ENCODE data around the gene FOXL1.
"Not testable (repeated sequence)": the region's sequence is repeated elsewhere in the genome, so short reads cannot be mapped to it uniquely, and the experiment has no call there.

Gene FOXL1

GRCh38 chr16:86581458-86581857 lies 3.1 kb downstream of the FOXL1 start:
- no peak for DNase-seq

DNA sequence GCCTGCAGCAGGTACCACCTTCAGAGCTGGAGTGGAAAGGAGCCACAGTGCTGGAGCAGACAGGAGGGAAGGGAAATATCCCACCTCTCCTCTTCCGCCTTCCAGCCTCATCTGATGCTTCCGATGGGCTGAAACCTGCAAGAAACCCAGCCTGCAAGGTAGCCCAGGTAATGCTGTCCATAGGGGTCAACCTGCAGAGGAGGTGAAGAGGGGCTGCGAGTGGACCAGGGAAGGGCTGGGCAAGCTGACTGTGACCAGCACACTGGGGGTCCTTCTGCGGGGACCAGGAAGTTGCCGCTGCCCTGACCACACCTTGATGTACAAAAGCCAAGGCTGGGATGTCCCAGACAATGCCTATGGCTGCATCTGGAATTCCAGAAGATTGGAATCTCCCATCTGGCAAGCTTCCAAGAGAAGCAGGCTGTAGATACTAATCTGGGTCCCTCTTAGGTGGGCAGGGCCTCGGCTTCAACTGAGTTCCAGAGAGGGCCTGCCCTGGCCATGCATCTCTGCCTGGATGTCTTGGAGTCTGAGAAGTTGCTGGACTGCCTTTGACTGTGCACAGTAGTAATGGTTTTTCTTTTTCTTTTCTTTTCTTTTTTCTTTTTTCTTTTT lies 5.8 kb downstream of the FOXL1 start:
- no peak for DNase-seq

DNA sequence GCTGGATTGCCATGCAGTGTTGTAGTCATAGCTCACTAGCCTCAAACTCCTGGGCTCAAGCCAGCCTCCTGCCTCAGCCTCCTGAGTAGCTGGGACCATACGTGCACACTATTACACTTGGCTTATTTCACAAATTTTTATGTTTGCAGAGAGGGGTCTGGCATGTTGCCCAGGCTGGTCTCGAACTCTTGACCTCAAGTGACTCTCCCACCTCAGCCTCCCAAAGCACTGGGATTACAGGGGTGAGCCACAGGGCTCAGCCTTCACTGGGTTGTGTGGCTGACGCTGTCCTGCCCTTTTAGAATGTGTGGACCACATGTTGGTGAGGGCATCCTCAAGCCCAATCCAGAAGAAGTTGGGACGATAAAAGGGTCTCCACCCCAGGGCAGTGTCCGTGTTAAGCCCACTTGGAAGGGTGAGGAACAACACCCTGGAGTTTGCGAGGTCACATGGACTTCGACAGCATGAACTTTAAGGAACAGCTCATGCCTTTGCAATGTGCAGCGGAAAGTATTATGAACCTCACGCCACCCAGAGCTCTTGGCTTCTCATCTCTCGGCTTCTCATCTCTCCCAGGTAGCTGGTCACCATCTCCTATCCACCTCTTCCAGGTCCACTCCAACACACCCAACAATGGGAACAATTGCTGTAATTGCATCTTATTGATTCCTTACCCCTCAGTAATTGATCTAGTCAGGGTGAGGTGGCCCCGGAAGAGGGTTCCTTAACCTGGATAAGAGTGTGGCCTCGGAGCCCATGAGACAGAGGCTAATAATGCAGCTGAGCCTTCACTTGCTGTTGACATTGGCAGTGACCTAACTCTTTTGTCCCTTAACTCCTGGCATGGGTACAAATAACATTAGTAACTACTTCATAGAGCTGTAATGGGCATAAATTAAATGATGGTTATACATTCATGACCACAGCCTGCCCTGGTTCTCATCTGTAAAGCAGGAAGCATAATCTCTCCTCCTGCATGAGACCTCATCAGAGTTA lies 6.7 kb downstream of the FOXL1 start:
- DNase-seq: no peak

- DNase-seq: no peak
Measured at GRCh38 chr16:86585821-86586611, 7.7 kb downstream of the FOXL1 start.

DNA sequence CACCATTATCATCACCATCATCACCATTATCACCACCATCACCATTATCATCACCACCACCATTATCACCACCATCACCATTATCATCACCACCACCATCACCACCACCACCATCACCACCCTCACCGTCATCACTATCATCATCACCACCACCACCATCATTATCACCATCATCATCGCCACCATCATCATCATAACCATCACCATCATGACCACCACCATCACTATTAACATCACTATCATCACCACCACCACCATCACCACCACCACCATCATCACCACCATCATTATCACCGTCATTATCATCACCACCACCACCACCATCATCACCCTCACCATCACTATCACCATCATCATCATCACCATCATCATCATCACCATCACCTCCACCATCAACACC lies 9.1 kb downstream of the FOXL1 start:
- no peak for DNase-seq

DNA sequence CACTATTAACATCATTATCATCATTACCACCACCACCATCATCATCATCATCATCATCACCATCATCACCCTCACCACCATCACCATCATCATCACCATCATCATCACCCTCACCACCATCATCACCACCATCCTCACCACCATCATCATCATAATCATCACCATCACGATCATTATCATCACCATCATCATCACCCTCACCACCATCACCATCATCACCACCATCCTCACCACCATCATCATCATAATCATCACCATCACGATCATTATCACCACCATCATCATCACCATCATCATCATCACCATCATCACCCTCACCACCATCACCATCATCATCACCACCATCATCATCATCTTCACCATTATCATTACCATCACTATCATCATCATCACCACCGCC lies 9.6 kb downstream of the FOXL1 start:
- DNase-seq: not testable (repeated sequence)

GRCh38 chr16:86590501-86591144 lies 12.3 kb downstream of the FOXL1 start:
- no peak for DNase-seq

- no peak for DNase-seq
Measured at GRCh38 chr16:86591270-86591669, 12.9 kb downstream of the FOXL1 start.

DNA sequence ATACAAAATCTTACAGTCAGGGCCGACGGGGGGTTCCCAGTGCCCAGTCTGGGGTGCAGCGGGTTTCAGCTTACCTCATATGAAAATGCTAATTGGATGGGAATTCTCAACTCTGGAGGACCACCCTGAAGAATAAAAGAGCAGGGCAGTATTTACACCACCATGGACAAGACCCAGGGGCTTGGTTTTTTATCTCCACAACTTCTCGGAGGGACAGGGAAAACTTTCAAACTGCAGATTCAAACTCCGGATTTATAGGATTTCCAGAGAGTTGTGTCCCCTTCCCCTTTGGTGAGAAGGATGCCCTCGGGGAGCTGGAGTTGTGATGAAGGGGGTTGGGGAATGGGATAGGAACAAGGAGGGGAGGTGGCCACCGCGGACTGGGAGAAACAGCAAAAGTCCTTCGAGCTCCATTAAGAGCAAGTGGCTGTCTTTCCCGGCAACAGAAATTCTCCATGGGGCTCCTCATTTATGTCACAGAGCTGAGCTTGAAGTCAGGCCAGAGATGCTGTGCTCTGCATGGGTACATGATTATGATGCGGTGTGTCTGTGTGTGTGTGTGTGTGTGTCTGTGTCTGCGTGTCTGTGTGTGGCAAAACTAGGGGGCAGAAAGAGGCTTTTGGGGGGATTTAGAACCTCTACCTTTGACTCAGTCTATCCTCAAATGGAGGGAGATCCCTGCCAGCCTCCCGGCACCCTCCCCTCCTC lies 15.7 kb downstream of the FOXL1 start:
- DNase-seq: no peak

- DNase-seq: no peak
Measured at GRCh38 chr16:86594721-86595120, 16.4 kb downstream of the FOXL1 start.

GRCh38 chr16:86595983-86596605 lies 17.7 kb downstream of the FOXL1 start:
- no peak for DNase-seq

DNA sequence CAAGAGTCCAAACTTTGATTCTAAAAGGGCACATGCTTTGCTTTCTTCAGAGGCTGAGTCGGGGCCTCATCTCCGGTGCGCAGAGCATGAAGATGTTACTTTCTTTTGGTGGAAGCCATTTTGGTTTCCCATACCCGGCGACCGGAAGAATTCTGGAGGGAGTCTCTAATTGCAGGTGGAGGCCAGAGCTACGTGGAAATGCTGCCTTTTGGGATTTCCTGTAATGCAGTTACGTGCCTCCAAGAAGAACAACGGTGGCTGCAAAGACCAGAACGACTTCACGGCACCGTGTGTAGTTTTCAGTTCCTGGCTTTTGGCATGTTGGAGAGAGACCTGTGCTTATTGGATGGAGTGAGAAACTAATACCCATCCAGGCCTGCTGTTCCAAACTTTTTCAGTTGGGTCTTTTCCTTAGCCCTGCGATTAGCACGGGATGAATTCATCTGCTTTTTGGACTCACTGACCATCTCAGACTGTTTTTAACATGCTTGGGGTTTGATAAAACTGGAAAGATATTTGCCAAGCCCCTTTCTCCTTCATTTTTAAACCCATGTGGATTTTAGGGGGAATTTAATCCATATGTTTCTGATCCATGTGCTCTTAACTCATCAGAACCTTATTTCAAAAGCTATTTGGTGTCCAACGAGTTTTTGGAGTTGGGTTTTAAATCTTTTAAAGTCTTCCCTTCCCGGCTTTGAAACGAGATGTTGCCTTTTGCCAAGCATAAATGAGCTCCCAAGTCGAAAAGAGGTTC lies 19.0 kb downstream of the FOXL1 start:
- DNase-seq: no peak

GRCh38 chr16:86597880-86598606 lies 19.7 kb downstream of the FOXL1 start:
- no peak for DNase-seq

DNA sequence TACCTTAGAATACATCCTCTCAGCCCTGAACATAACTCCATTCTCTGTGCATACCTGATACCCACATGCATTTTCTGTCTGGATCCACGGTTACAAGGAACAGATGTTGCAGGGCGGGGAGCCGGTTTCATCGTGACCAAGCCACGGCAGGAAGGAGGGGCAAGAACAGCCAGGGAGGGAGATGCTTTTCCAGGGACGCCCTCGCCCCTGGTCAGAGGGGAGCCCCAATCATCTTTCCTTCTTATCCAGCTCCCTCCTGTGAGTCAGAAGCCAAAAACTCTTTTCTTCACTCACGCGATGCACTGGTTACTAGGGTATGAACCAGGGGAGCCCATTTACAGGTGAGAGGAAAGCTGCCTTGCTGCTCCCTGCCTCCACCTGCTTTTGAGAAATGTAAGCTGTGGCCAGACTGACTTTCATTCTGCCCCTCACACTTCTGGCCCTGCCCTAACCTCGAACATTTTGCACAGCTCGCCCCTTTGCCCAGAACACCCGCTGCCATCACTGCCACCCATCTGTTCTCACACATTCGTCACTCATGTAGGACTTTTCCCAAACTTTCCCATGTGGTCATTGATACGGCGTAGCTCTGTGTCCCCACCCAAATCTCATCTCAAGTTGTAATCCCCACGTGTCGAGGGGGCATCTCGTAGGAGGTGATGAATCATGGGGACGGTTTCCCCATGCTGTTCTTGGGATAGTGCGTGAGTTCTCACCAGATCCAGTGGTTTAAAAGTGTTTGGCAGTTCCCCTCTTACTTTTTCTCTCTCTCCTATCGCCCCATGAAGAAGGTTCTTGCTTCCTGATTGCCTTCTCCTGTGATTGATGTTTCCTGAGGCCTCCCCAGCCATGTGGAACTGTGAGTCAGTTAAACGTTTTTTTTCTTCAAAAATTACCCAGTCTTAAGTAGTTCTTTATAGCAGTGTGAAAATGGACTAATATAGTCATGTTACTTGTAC lies 20.5 kb downstream of the FOXL1 start:
- DNase-seq: no peak

GRCh38 chr16:86601356-86601755 lies 23.0 kb downstream of the FOXL1 start:
- DNase-seq: no peak

DNA sequence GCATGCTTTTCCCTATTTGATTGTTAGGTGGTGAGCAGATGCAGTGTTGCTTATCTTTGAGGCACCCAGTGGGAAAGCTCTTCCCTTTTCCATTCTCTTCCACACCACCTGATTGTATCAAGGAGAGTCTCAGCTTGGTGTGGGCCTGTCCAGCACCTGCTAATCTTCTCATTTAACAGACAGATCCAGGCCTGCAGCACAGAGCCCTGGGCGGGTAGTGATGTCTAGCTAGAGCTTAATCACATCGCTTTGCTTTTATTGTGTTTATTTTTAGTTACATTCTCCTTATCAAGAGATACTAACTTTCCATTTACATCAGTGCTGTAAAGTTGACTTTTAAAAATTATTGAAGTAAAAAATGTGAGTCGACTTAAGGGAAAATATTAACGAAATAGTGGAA lies 24.2 kb downstream of the FOXL1 start:
- DNase-seq: no peak

DNA sequence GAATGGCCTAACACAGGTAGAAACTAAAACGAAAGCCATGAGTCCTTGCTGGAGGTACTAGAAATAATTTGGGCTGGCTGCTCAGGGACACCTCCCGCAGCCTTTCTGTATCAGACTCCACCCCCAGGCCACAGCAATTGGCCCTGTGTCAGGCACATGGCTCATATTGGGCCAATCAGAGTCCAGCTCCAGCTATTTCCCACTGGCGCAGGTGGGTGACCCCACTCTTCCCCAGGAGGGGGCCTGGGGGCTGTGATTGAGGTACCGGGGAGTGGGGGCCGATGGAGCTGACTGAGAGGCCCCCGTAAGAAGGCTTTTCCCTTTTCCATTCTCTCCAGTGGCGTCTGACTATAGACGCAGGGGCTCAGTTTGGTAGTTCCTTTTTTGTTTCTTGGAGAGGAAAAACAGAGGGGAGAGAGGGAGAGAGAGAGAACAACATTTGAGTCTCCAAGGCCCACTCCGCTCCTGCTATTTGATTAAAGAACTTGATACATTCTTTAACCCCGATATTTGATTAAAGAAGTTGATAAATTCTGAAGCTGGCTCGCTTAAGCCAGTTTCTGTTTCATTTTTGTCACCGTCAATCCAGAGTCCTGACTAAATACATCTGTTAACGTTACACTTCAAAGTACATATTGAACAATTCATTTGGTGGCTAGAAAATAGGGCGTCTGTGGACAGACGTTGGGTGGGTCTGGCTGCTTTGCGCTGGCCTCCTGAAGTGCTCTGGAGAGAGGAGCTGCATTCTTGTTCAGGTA lies 26.3 kb downstream of the FOXL1 start:
- no peak for DNase-seq

DNA sequence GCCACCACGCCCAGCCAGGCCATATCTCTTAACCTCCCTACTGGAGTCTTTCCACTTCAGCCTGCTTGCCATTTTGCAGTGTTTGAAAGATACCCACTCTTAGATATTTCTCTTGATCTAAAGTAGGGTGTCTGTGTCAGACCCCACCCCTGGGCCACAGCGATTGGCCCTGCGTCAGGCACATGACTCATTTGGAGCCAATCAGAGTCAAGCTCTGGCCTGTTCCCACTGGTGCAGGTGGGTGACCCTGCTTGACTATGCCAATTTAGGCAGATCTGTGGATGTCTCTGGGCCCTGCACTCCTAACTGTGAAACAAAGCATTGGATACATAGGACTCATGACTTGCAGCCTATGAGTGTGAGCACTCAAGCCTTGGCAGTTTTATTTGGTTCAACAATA lies 27.6 kb downstream of the FOXL1 start:
- DNase-seq: no peak
